LNCaP clone FGC (cell line): Measurements from ENCODE around the gene ZFYVE9.

ENCODE experiments used
- DNase-seq: peaks from one replicate; pipeline ENCODE4 v3.0.0-alpha.2; 2011; ENCODE audit warnings: low read depth
- H3K4me3 ChIP-seq: 2 replicates; pipeline ENCODE4 v1.5.1; 2011; ENCODE audit warnings: mild to moderate bottlenecking, low read depth, low read length, control low read depth
- CTCF ChIP-seq: IDR thresholded peaks from 2 replicates; pipeline ENCODE4 v1.5.1; 2012; ENCODE audit warnings: mild to moderate bottlenecking; ENCODE audit not compliant: control insufficient read depth, insufficient read depth; ENCODE audit errors: extremely low read depth

The ZFYVE9 gene

GRCh38 chr1:52216907-52217458, 75.1 kb downstream of the ZFYVE9 start:
- no peak for DNase-seq
- no peak overlapping the region for H3K4me3 ChIP-seq
- TF ChIP-seq CTCF = no peak

- DNase-seq = no peak
- TF ChIP-seq CTCF = no peak
- H3K4me3 ChIP-seq = no peak overlapping the region
Observed at GRCh38 chr1:52225174-52225573, 83.3 kb downstream of the ZFYVE9 start.

- no peak for TF ChIP-seq CTCF
- DNase-seq = no peak
- H3K4me3 ChIP-seq = no peak overlapping the region
Observed at GRCh38 chr1:52229494-52229893, 87.6 kb downstream of the ZFYVE9 start.

- no peak overlapping the region for H3K4me3 ChIP-seq
- DNase-seq = no peak
- TF ChIP-seq CTCF = no peak
Observed at GRCh38 chr1:52233463-52233862, 91.6 kb downstream of the ZFYVE9 start.

GRCh38 chr1:52234014-52234413, 92.1 kb downstream of the ZFYVE9 start:
- H3K4me3 ChIP-seq = no peak overlapping the region
- no peak for DNase-seq
- TF ChIP-seq CTCF = no peak

- no peak overlapping the region for H3K4me3 ChIP-seq
- TF ChIP-seq CTCF = no peak
- DNase-seq = no peak
Observed at GRCh38 chr1:52234708-52235107, 92.8 kb downstream of the ZFYVE9 start.

- TF ChIP-seq CTCF = no peak
- no peak overlapping the region for H3K4me3 ChIP-seq
- DNase-seq = no peak
Observed at GRCh38 chr1:52235646-52236045, 93.8 kb downstream of the ZFYVE9 start.
